Measurements from ENCODE around the gene DYDC2.
"Not testable (repeated sequence)": the region's sequence is repeated elsewhere in the genome, so short reads cannot be mapped to it uniquely, and the experiment has no call there.

Gene DYDC2

DNA sequence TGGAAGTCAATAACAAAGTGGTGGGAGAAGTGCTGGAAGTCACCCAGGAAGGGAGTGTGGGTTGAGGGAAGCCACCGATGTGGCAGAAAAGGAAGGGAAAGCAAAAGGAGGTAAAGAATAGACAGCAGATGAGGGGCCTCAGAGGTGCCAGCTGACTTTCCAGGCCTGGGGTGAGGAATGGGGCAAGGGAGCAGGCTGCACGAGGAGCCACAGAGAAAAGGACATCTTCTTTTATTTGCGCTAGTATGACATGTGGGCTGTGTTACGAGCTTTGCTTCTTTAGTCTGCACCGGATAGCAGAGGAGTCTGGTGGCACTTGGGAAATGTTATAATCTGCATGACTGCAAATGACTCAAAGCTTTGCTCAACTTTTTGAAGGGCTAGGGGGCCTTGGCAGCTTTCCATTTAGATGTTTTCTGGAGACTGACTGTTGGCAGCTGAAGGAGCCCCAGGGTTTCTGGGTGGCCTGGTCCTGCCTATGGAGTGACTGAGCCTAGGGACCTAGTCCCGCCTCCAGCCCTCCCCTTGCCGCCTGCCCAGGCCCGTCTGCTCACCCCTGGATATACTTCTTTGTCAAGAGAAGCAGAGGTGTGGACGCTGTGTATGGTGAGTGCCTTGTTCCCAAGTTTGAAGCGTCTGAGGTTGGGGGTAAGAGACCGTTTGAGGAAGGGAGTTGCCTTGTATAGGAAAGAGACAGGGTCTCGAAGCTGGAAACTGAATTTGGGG, 56.9 kb downstream of the DYDC2 start:
- DNase-seq (ENCODE audit: low read depth, low spot score), result no peak

GRCh38 chr10:80414142-80414895, 57.7 kb downstream of the DYDC2 start:
- no peak for DNase-seq (ENCODE audit: low read depth, low spot score)

- DNase-seq (ENCODE audit: low read depth, low spot score), result no peak
These were observed 59.3 kb downstream of the DYDC2 start for GRCh38 chr10:80415734-80416478.

- DNase-seq (ENCODE audit: low read depth, low spot score), result no peak
These were observed 60.0 kb downstream of the DYDC2 start for GRCh38 chr10:80416479-80417098.

- DNase-seq (ENCODE audit: low read depth, low spot score), result not testable (repeated sequence)
These were observed 60.7 kb downstream of the DYDC2 start for GRCh38 chr10:80417256-80417655.
